SH-SY5Y (cell line): ENCODE measurements around the gene VPS45.

Source experiments
- GATA2 ChIP-seq: IDR thresholded peaks from 2 replicates; pipeline ENCODE4 v1.6.1; 2011; ENCODE audit warnings: mild to moderate bottlenecking, low read depth, low read length
- GATA3 ChIP-seq: IDR thresholded peaks from 2 replicates; pipeline ENCODE4 v1.6.1; 2011; ENCODE audit warnings: low read depth, mild to moderate bottlenecking, low read length, moderate library complexity

DNA sequence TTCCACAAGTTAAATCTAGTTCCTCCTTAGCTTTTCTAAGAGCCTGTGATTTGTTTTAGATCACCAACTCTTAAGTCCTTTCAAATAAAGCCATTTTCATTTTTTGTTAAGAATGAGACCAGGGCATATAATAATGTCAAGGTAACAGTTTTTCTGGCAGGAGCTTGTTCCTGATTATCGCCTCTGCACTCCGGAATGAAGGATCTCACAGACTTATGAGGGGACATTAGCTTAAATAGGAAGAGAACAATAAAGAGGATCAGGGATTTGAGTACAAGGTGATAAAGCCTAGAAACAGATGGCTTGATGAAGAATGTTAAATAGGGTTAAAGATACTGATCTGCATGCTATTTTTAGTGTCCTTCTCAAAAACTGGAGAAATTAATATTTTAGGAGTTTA, 43.4 kb upstream of the VPS45 start:
- TF ChIP-seq GATA3, result no peak
- TF ChIP-seq GATA2, result no peak
